HEK293T (cell line): ENCODE data around the gene KDM4C.

Experiments
- CTCF ChIA-PET: fragments of 350-600 bp; formaldehyde crosslinking; extraction: SDS; loops from one replicate; lab custom pipeline; 2021; ENCODE audit warnings: antibody characterized with exemption, inconsistent platforms; lab: Yijun Ruan, JAX
- POLR2A ChIA-PET: fragments of 350-600 bp; formaldehyde crosslinking; extraction: SDS; loops from one replicate; lab custom pipeline; 2020; ENCODE audit warnings: antibody characterized with exemption, inconsistent platforms; lab: Yijun Ruan, JAX
- DNase-seq: peaks from one replicate; pipeline ENCODE4 v3.0.0; 2012; ENCODE audit warnings: mixed read lengths; ENCODE audit errors: extremely low spot score
- ARNT ChIP-seq: fragments of 450-650 bp; IDR thresholded peaks from 2 replicates; pipeline ENCODE4 v1.6.1; 2017; ENCODE audit warnings: mild to moderate bottlenecking
- BHLHE40 ChIP-seq: fragments of 450-650 bp; IDR thresholded peaks from 2 replicates; pipeline ENCODE4 v1.6.1; 2016; ENCODE audit warnings: mild to moderate bottlenecking, moderate library complexity, borderline replicate concordance
- CTBP1 ChIP-seq: fragments of 450-650 bp; IDR thresholded peaks from 2 replicates; pipeline ENCODE4 v1.6.1; 2016; ENCODE audit warnings: borderline replicate concordance
- ELF4 ChIP-seq: fragments of 450-650 bp; IDR thresholded peaks from 2 replicates; pipeline ENCODE4 v1.6.1; 2017; ENCODE audit warnings: antibody characterized with exemption
- FOXA1 ChIP-seq: fragments of 450-650 bp; IDR thresholded peaks from 2 replicates; pipeline ENCODE4 v1.6.1; 2016; ENCODE audit warnings: mild to moderate bottlenecking
- FOXK2 ChIP-seq: fragments of 450-650 bp; IDR thresholded peaks from 2 replicates; pipeline ENCODE4 v1.6.1; 2016; ENCODE audit warnings: mild to moderate bottlenecking
- FOXM1 ChIP-seq: fragments of 450-650 bp; IDR thresholded peaks from 2 replicates; pipeline ENCODE4 v1.6.1; 2017; ENCODE audit warnings: mild to moderate bottlenecking, borderline replicate concordance
- HDGF ChIP-seq: fragments of 450-650 bp; IDR thresholded peaks from 2 replicates; pipeline ENCODE4 v1.6.1; 2017; ENCODE audit warnings: antibody characterized with exemption, borderline replicate concordance
- L3MBTL2 ChIP-seq: fragments of 450-650 bp; conservative IDR thresholded peaks from 2 replicates; pipeline ENCODE4 v1.6.1; 2016; ENCODE audit warnings: mild to moderate bottlenecking
- NFRKB ChIP-seq: fragments of 450-650 bp; IDR thresholded peaks from 2 replicates; pipeline ENCODE4 v1.6.1; 2016; ENCODE audit warnings: mild to moderate bottlenecking, moderate library complexity
- PKNOX1 ChIP-seq: fragments of 450-650 bp; IDR thresholded peaks from 2 replicates; pipeline ENCODE4 v1.6.1; 2016
- SP1 ChIP-seq: fragments of 450-650 bp; IDR thresholded peaks from 2 replicates; pipeline ENCODE4 v1.6.1; 2017
- SUZ12 ChIP-seq: fragments of 450-650 bp; IDR thresholded peaks from 2 replicates; pipeline ENCODE4 v1.6.1; 2016; ENCODE audit warnings: mild to moderate bottlenecking
- TARDBP ChIP-seq: fragments of 450-650 bp; IDR thresholded peaks from 2 replicates; pipeline ENCODE4 v1.6.1; 2016
- ZNF384 ChIP-seq: fragments of 450-650 bp; IDR thresholded peaks from 2 replicates; pipeline ENCODE4 v1.6.1; 2016

Gene KDM4C

GRCh38 chr9:6843742-6844141, 86.0 kb downstream of the KDM4C start:
- DNase-seq = no peak
- POLR2A ChIA-PET = no interaction called here

GRCh38 chr9:6844267-6844666, 86.5 kb downstream of the KDM4C start:
- POLR2A ChIA-PET = no interaction called here
- TF ChIP-seq HDGF (no peak), FOXK2 (no peak), BHLHE40 (no peak), PKNOX1 (no peak), CTBP1 (no peak), TARDBP (no peak), NFRKB (no peak), ZNF384 (no peak), L3MBTL2 (no peak), ELF4 (no peak), ARNT (no peak), FOXM1 (no peak), FOXA1 (no peak)
- CTCF ChIA-PET = interaction anchor here (0.6 kb wide), 1 partner anchor 55 kb away, joined by 5 read pairs; no protein-coding TSS in a partner anchor
- DNase-seq = no peak

More at GRCh38 chr9:6843742-6844141, 86.0 kb downstream of the KDM4C start:
- CTCF ChIA-PET = no interaction called here
- TF ChIP-seq ZNF384 = no peak
- TF ChIP-seq ELF4 = no peak
- TF ChIP-seq NFRKB = no peak

GRCh38 chr9:6845128-6845826, 87.5 kb downstream of the KDM4C start:
- DNase-seq = no peak
- POLR2A ChIA-PET = no interaction called here
- no peak for TF ChIP-seq NFRKB
- CTCF ChIA-PET = no interaction called here

- peak; percentile 66; the same call in 1 of the 2 replicates for TF ChIP-seq PKNOX1
- no peak for TF ChIP-seq FOXM1
- DNase-seq = no peak
Measured at GRCh38 chr9:6845880-6846279, 88.1 kb downstream of the KDM4C start.

GRCh38 chr9:6852243-6852963, 94.6 kb downstream of the KDM4C start:
- ChIA-PET POLR2A (no interaction called here), CTCF (no interaction called here)
- TF ChIP-seq ARNT = no peak
- no peak for TF ChIP-seq ELF4
- no peak for TF ChIP-seq FOXK2
- no peak for TF ChIP-seq BHLHE40
- no peak for TF ChIP-seq TARDBP
- DNase-seq = no peak

More at GRCh38 chr9:6845880-6846279, 88.1 kb downstream of the KDM4C start:
- ChIA-PET POLR2A (no interaction called here), CTCF (no interaction called here)

- DNase-seq = no peak
- POLR2A ChIA-PET = no interaction called here
- CTCF ChIA-PET = no interaction called here
- TF ChIP-seq SUZ12 (no peak), BHLHE40 (no peak)
Measured at GRCh38 chr9:6855860-6856259, 98.1 kb downstream of the KDM4C start.

GRCh38 chr9:6864102-6864501, 106.3 kb downstream of the KDM4C start:
- POLR2A ChIA-PET = no interaction called here
- CTCF ChIA-PET = no interaction called here

More at GRCh38 chr9:6864102-6864501, 106.3 kb downstream of the KDM4C start:
- TF ChIP-seq SP1 (no peak), PKNOX1 (no peak), NFRKB (no peak), FOXM1 (no peak), FOXK2 (no peak), ZNF384 (no peak), ARNT (no peak)
- DNase-seq = no peak
